Ishikawa (cell line): ENCODE results near the gene CRYGD.

Experiments used
- CEBPB ChIP-seq: IDR thresholded peaks from 2 replicates; pipeline ENCODE4 v1.6.1; 2012
- CREB1 ChIP-seq: IDR thresholded peaks from 2 replicates; pipeline ENCODE4 v1.6.1; 2012; ENCODE audit warnings: low read depth
- EGR1 ChIP-seq: IDR thresholded peaks from 2 replicates; pipeline ENCODE4 v1.6.1; 2012
- EP300 ChIP-seq: IDR thresholded peaks from 2 replicates; pipeline ENCODE4 v1.6.1; 2012; ENCODE audit warnings: borderline replicate concordance
- FOXM1 ChIP-seq: IDR thresholded peaks from 2 replicates; pipeline ENCODE4 v1.6.1; 2012; ENCODE audit warnings: low read depth, borderline replicate concordance
- REST ChIP-seq: IDR thresholded peaks from 2 replicates; pipeline ENCODE4 v1.6.1; 2012; ENCODE audit warnings: low read depth, mild to moderate bottlenecking
- ZBTB7A ChIP-seq: IDR thresholded peaks from 2 replicates; pipeline ENCODE4 v1.6.1; 2012; ENCODE audit warnings: low read depth
- TF ChIP-seq, protein P1 (sequence below): IDR thresholded peaks from 2 replicates; pipeline ENCODE4 v1.6.1; 2012

- TF ChIP-seq CEBPB (no peak), REST (no peak), EGR1 (no peak), CREB1 (no peak), FOXM1 (no peak), EP300 (no peak), ZBTB7A (no peak)
- TF ChIP-seq, protein P1, sequence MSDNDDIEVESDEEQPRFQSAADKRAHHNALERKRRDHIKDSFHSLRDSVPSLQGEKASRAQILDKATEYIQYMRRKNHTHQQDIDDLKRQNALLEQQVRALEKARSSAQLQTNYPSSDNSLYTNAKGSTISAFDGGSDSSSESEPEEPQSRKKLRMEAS = no peak
Measured at GRCh38 chr2:208147759-208148158, 23.4 kb upstream of the CRYGD start.
